Activated CD4-positive, alpha-beta T cell treated with anti-CD3 and anti-CD28 coated beads for 36 hours (primary cell): Measurements from ENCODE around the gene MSMO1. TPM values are rescaled to one million over a fixed set of nuclear protein-coding genes. Genes with fewer than 3 reads are reported as not detected.
"Not testable (repeated sequence)": the region's sequence is repeated elsewhere in the genome, so short reads cannot be mapped to it uniquely, and the experiment has no call there.

ENCODE experiments used
- ATAC-seq: fragments of 200-7000 bp; cut with Tn5 transposase; one replicate; pipeline ENCODE4 v1.10.0; 2021; ENCODE audit warnings: mild to moderate bottlenecking, moderate library complexity
- CTCF ChIA-PET: fragments of 350-600 bp; sonication (Branson Sonifier 250); formaldehyde crosslinking; loops from one replicate; lab custom pipeline; 2021; ENCODE audit warnings: antibody characterized with exemption; lab: Charles Lee
- POLR2A ChIA-PET: fragments of 350-600 bp; sonication (Branson Sonifier 250); formaldehyde crosslinking; loops from one replicate; lab custom pipeline; 2021; ENCODE audit warnings: antibody characterized with exemption, inconsistent platforms; lab: Charles Lee
- DNase-seq: peaks from one replicate; pipeline ENCODE4 v3.0.0-alpha.2; 2020
- H3K27ac Mint-ChIP-seq: one replicate; pipeline ENCODE4 v1.8.0; 2021; ENCODE audit warnings: mixed read lengths
- H3K27me3 Mint-ChIP-seq: one replicate; pipeline ENCODE4 v1.8.0; 2021; ENCODE audit warnings: mixed read lengths
- H3K36me3 Mint-ChIP-seq: one replicate; pipeline ENCODE4 v1.8.0; 2021; ENCODE audit warnings: low read depth, mixed read lengths
- H3K4me1 Mint-ChIP-seq: one replicate; pipeline ENCODE4 v1.8.0; 2021; ENCODE audit warnings: mixed read lengths
- H3K4me3 Mint-ChIP-seq: one replicate; pipeline ENCODE4 v1.8.0; 2021; ENCODE audit warnings: mild to moderate bottlenecking, moderate library complexity, mixed read lengths
- H3K9me3 Mint-ChIP-seq: one replicate; pipeline ENCODE4 v1.8.0; 2021; ENCODE audit warnings: low read depth, mixed read lengths
- intact Hi-C, 2 experiments: fragments of 100-400 bp; cut with DNase I in 1 of 2; cut with micrococcal nuclease in 1 of 2; formaldehyde crosslinking; loops; one replicate each; pipeline versions ENCODE4 v1.14.2 to v1.15.1; 2022 to 2024; cut with DNase I, micrococcal nuclease
- total RNA-seq, 2 experiments: library from RNA; stranded (reverse); gene quantifications; one replicate each; pipeline ENCODE4 v1.2.3, GENCODE V29; 2021

MSMO1 gene
- total RNA-seq, result 10 to 100 TPM; 48.4 to 50.7 TPM

DNA sequence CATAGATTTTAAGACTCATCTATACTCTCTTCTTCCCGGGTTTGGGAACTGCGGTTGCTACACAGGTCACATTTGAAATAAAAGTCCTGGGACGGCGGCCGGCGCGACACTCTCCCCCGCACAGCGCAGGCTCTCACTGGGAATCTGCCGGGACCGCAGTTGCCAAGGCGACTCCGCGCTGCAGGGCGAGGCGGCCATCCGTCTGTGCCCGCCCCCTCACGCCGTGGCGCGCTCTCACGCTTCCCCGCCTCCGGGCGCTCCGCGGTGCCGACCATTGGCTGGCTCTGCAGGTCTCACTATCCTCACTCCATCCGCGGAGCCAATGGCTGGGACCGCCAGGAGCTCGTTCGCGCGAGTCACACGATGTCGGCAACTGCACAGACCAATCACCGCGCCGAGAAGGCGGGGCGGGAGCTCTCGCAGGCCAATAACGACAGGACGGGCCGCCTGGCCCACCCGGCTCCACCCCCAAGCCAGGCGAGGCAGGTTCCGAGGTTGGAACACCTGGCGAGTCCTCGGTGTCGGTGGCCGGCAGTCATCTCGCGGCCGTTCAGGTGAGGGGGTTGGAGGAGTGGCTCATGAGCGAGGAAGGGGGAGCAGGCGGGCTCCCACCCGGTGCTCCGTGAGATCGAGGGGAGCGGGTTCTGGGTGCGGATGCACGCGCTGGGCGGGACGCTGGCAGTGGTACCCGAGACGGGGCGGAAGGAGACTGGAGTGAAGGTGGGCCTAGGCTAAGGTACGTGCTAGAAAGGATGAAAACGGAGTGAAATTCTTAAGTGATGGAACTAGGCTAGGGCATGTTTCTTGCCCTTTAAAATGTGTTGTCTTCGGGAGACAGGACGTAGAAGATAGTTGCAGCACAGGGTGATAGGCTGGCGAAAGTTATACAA, at the start of gene MSMO1:
Gene MSMO1, plus strand, starts transcription at position 459 of the 890 bp plus-strand sequence. CDS start 5,702 bp downstream, outside the sequence.
- Mint-ChIP-seq H3K27ac (no peak within 1 kb of the TSS), H3K4me1 (peaks cover 41% of the 10 kb centered on the region), H3K36me3 (peaks cover 25% of the 10 kb centered on the region), H3K27me3 (no peaks in the 10 kb centered on the region), H3K9me3 (no peaks in the 10 kb centered on the region), H3K4me3 (no peak within 1 kb of the TSS)
- peak; percentile 98 for ATAC-seq
- peak; percentile 99 for DNase-seq
- CTCF ChIA-PET, result interaction anchor here (0.6 to 1.2 kb wide), 8 partner anchors 15 to 215 kb away, joined by 3 to 6 read pairs (median 4); partner anchors contain the start of gene TMEM192
- POLR2A ChIA-PET, result interaction anchor here (0.7 to 1.0 kb wide), 3 partner anchors 11 to 215 kb away, joined by 3 to 5 read pairs (median 3); partner anchors contain the start of gene TMEM192
- intact Hi-C loops, result loop anchor here (1.0 to 10.0 kb wide), 5 partner anchors 72 to 1833 kb away; partner anchors contain the start of genes KLHL2 (in 2 of the 2), TMEM192 (in 2 of the 2) and TMA16 (in 1 of the 2)

DNA sequence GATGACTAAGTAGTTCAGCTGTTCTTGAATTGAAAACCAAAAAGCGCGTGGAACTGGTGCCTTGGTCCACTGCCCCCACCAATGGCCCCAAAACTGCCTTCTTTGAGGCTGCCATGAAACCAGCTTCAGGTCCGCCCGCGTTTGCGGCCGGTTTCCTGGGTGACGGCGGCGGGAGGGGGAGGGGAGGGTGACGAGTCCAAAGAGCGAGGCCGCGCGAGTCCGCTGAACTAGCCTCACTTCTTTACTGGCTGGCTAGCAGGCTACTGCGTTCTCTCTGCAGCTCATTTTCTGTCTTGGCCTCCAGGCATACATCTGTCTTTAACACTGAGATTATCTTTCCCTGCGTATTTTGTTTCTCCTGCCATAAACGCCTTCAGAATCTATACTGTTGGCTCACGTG, 47.9 kb upstream of the MSMO1 start:
- CTCF ChIA-PET, result not testable (repeated sequence)

DNA sequence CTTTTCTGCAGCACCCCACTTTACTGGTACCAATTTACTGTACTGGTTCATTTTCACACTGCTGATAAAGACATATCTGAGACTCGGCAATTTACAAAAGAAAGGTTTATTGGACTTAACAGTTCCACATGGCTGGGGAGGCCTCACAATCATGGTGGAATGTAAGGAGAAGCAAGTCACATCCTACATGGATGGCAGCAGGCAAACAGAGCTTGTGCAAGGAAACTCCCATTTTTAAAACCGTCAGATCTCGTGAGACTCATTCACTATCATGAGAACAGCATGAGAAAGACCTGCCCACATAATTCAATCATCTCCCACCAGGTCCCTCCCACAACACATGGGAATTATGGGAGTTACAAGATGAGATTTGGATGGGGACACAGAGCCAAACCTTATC, 42.8 kb upstream of the MSMO1 start:
- intact Hi-C loops, H3K9me3 Mint-ChIP-seq, ATAC-seq, CTCF ChIA-PET, H3K27me3 Mint-ChIP-seq, POLR2A ChIA-PET, H3K4me3 Mint-ChIP-seq, DNase-seq, H3K27ac Mint-ChIP-seq: not testable (repeated sequence)
- H3K36me3 Mint-ChIP-seq, result peaks cover 34% of the 10 kb centered on the region
- H3K4me1 Mint-ChIP-seq, result peaks cover 37% of the 10 kb centered on the region

More for the DNA sequence above, 47.9 kb upstream of the MSMO1 start:
- H3K9me3 Mint-ChIP-seq, DNase-seq, ATAC-seq, H3K4me1 Mint-ChIP-seq, intact Hi-C loops, H3K27me3 Mint-ChIP-seq, H3K4me3 Mint-ChIP-seq, H3K27ac Mint-ChIP-seq, POLR2A ChIA-PET: not testable (repeated sequence)
- peaks cover 35% of the 10 kb centered on the region for H3K36me3 Mint-ChIP-seq

DNA sequence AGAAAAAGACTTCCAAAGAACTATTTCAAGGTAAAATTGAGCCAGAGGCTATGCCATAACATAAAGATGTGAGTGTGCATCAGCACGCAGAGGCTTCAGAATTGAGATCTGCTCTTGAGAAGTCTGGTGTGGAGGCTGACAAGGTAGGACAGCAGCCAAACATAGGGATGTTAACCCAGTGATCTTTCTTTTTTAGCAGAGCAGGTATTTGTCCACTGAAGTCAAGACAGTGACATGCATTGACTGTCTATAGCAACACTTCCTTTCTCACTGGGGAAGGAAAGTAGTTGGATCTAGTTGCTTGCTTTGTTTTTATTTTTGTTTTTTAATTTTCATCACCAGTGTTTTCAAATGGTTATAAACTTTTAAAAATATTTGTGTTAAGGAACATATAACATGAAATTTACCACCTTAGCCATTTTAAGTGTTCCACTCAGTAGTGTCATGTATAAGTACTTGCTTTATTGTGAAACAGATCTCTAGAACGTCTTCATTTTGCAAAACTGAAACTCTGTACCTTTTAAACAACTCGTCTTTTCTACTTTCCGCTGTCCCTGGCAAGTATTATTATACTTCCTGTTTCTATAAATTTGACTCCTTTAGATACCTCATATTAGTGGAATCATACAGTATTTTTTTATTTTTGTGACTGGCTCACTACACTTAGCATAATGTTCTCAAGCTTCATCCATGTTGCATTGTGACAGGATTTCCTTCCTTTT, 40.7 kb upstream of the MSMO1 start:
- DNase-seq, CTCF ChIA-PET, H3K9me3 Mint-ChIP-seq, POLR2A ChIA-PET, H3K27me3 Mint-ChIP-seq, intact Hi-C loops: not testable (repeated sequence)
- H3K36me3 Mint-ChIP-seq, result peaks cover 35% of the 10 kb centered on the region
- H3K27ac Mint-ChIP-seq, result peak overlapping the region; percentile 52
- ATAC-seq, result peak; percentile 61
- peak overlapping the region; percentile 7 for H3K4me3 Mint-ChIP-seq
- peaks cover 37% of the 10 kb centered on the region for H3K4me1 Mint-ChIP-seq

DNA sequence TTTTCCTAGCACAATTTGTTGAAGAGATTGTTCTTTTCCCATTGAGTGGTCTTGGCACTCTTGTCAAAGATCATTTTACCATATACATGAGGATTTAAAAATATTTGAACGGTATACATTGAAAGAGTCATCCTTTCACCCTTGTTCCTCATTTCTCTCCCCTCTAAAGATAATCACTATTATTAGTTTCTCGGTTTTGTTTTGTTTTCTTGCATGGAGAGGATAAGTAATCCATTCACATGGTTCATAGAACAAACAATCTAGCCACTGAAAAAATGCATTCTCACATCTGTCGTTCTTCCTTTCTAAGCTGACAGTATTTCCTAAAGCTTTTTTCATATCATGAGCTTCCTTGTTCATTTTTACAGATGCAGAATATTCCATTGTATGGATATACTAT, 39.2 kb upstream of the MSMO1 start:
- intact Hi-C loops, result no loop called here
- no peak overlapping the region for H3K4me3 Mint-ChIP-seq
- no peak for ATAC-seq
- H3K4me1 Mint-ChIP-seq, result peaks cover 37% of the 10 kb centered on the region
- H3K9me3 Mint-ChIP-seq, result no peaks in the 10 kb centered on the region
- CTCF ChIA-PET, result no interaction called here
- no peak for DNase-seq
- H3K27ac Mint-ChIP-seq, result peak overlapping the region; percentile 41
- H3K36me3 Mint-ChIP-seq, result peaks cover 21% of the 10 kb centered on the region
- POLR2A ChIA-PET, result no interaction called here
- no peaks in the 10 kb centered on the region for H3K27me3 Mint-ChIP-seq

DNA sequence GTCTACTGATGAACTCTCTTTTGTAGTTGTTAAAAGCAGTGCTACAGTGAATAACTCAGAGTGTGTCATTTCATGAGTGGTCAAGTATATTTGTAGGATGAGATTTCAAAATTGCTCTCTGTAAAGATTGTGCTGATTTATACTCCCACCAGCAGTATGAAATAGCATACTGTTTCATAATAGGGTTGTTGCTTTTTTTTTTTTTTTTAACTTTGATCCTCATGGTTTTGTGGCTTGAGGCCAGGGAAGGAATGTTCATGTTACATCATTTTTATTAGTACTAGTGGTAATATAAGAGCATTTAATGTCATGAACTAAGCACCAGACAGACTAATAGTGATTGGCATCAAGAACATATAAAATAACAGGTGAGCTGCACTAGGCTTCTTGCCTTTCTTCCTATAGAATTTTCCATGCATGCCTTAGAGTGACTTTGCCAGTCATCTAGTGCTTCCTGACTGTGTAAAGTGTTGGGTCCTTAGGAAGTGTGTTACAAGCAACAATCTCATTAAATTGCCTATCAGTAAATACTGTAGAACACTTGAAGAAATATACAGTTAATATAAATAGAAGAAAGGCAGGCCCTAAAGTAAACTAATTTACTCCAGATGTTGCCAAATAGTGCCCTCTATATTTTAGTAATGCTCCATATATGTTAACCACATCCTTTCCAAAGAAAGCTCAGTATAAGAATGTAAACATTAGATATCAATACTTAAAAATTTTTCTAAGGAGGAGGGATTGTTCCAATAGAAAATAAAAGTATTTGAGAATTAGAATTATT, 38.6 kb upstream of the MSMO1 start:
- Mint-ChIP-seq H3K27ac (no peak overlapping the region), H3K36me3 (peaks cover 18% of the 10 kb centered on the region), H3K4me1 (peaks cover 37% of the 10 kb centered on the region), H3K27me3 (no peaks in the 10 kb centered on the region), H3K4me3 (no peak overlapping the region), H3K9me3 (no peaks in the 10 kb centered on the region)
- intact Hi-C loops, result no loop called here
- DNase-seq (no peak), ATAC-seq (no peak)
- CTCF ChIA-PET, result interaction anchor here (0.6 to 1.4 kb wide), 2 partner anchors 39 to 40 kb away, joined by 3 to 4 read pairs; partner anchors contain the start of gene MSMO1
- POLR2A ChIA-PET, result no interaction called here

DNA sequence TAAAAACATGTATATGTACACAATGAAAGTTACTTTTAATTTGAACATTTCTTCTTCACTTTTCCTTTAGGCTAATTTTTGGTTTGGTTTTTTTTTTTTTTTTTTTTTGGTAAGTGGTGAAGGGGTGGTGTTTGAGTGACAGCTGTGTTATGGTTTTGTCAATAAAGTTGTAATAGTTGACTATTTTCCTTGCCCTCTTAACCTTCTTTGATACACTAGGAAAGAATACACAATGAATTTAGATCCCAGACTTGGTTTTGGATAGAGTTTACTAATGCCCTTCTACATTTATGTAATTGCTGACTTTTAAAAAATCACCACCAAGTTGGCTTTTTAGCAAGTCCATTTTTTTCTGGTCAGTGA, 38.1 kb upstream of the MSMO1 start:
- ChIA-PET POLR2A (no interaction called here), CTCF (interaction anchor here (0.6 to 1.4 kb wide), 3 partner anchors 38 to 61 kb away, joined by 3 to 4 read pairs (median 4); partner anchors contain the start of gene MSMO1)
- ATAC-seq (no peak), DNase-seq (no peak)
- H3K27me3 Mint-ChIP-seq, result no peaks in the 10 kb centered on the region
- intact Hi-C loops, result no loop called here
- no peaks in the 10 kb centered on the region for H3K9me3 Mint-ChIP-seq
- peaks cover 42% of the 10 kb centered on the region for H3K4me1 Mint-ChIP-seq
- H3K4me3 Mint-ChIP-seq, result no peak overlapping the region
- H3K36me3 Mint-ChIP-seq, result peaks cover 16% of the 10 kb centered on the region
- no peak overlapping the region for H3K27ac Mint-ChIP-seq

DNA sequence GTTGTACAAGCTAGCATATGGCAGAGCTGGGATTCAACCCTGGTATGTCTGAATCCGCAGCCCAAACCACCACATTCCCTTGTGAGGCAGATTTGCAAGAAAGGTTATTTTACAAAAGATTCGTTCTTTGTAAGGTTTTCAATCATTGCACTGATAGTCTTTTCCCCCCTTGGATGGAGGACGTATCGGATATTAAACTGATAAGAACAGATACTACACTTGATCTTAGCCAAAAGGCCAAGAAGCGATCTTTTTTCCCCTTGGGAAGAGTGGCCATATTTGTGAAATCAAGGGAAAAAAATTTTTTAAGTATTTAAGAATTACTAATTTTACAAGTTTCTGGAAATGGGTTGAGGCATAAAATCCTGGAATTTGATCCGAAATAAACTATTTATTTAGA, 34.4 kb upstream of the MSMO1 start:
- ATAC-seq (no peak), DNase-seq (no peak)
- Mint-ChIP-seq H3K4me3 (no peak overlapping the region), H3K9me3 (no peaks in the 10 kb centered on the region), H3K4me1 (peaks cover 27% of the 10 kb centered on the region), H3K27ac (no peak overlapping the region), H3K36me3 (peaks cover 13% of the 10 kb centered on the region), H3K27me3 (no peaks in the 10 kb centered on the region)
- intact Hi-C loops, result no loop called here
- ChIA-PET POLR2A (no interaction called here), CTCF (interaction anchor here (1.1 kb wide), 1 partner anchor 162 kb away, joined by 5 read pairs; no protein-coding TSS in a partner anchor)

DNA sequence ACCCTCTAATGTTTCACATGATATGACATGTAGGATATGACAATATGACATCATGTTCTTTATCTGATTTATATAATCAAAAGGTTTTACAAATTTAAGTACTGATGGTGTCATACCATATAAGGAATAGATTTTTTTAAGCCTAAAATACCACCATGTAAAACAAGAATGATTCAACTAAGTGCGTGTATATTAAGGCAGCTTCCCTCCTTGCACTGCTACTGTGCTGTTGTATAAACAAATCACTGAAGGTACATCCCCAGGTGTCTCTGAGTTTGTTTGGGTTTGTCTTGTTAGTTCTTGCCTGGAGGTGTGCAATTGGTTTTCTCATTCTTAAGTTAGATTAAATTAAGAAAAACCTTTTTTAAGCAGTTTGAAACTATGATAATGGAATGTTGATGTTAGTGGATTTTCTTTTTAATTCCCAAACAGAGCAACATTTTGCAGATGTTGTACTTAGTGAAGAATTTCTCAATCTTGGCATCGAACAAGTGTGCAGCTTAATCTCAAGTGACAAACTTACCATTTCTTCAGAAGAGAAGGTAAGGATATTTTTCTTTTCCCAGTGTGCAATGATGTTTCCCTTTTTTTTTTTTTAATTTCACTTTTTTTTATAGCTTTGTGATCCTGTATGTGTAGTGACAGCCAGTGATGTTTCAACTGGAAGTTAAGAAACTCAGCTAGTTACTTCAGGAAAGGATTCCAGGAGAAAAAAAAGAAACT, 33.4 kb upstream of the MSMO1 start:
- no peak for DNase-seq
- Mint-ChIP-seq H3K36me3 (peaks cover 17% of the 10 kb centered on the region), H3K4me3 (no peak overlapping the region), H3K9me3 (no peaks in the 10 kb centered on the region), H3K4me1 (peaks cover 17% of the 10 kb centered on the region), H3K27me3 (no peaks in the 10 kb centered on the region), H3K27ac (peak overlapping the region; percentile 55)
- ChIA-PET CTCF (interaction anchor here (0.7 to 0.8 kb wide), 2 partner anchors 14 to 52 kb away, joined by 4 read pairs; no protein-coding TSS in a partner anchor), POLR2A (no interaction called here)
- intact Hi-C loops, result no loop called here
- no peak for ATAC-seq

DNA sequence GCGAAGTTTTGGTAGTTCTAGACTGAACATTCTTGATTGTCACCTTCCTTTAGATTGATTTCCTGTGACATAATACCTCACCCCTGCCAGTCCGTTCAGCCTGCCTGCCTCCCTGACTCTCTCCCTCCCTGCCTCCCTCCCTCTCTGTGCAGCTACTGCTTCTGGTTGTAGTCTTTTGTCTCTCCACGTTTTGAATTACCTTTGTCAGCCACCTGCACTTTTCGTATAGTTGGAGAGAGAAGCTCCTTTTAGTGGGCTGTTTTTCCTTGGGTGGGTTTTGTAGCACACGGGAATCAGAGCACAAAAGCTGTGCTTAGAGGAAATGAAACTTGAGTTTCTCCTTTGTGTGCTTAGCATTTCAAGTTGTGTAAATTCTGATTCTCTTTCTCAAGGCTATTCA, 32.6 kb upstream of the MSMO1 start:
- Mint-ChIP-seq H3K36me3 (peaks cover 21% of the 10 kb centered on the region), H3K27ac (peak overlapping the region; percentile 55), H3K4me3 (no peak overlapping the region), H3K4me1 (peaks cover 14% of the 10 kb centered on the region), H3K27me3 (no peaks in the 10 kb centered on the region), H3K9me3 (no peaks in the 10 kb centered on the region)
- peak; percentile 43 for DNase-seq
- peak; percentile 79 for ATAC-seq
- ChIA-PET POLR2A (interaction anchor here (0.6 kb wide), 1 partner anchor 51 kb away, joined by 3 read pairs; no protein-coding TSS in a partner anchor), CTCF (interaction anchor here (0.7 to 0.8 kb wide), 2 partner anchors 13 to 51 kb away, joined by 4 read pairs; no protein-coding TSS in a partner anchor)
- intact Hi-C loops, result loop anchor here in 1 of 2 experiments (5.0 kb wide), 1 partner anchor 38 kb away; no protein-coding TSS in a partner anchor
